CD8-positive, alpha-beta memory T cell (primary cell): Measurements from ENCODE around the gene GDF15. TPM values are rescaled to one million over a fixed set of nuclear protein-coding genes. Genes with fewer than 3 reads are reported as not detected.

Experiments
- CTCF ChIA-PET: fragments of 350-600 bp; sonication (Branson Sonifier 250); formaldehyde crosslinking; loops from one replicate; lab custom pipeline; 2021; ENCODE audit warnings: antibody characterized with exemption; lab: Charles Lee
- POLR2A ChIA-PET: fragments of 350-600 bp; sonication (Branson Sonifier 250); formaldehyde crosslinking; loops from one replicate; lab custom pipeline; 2021; ENCODE audit warnings: antibody characterized with exemption; lab: Charles Lee
- DNase-seq, 5 donors: peaks; one replicate each; pipeline versions ENCODE4 v3.0.0 to v3.0.0-alpha.2; 2020 to 2022; ENCODE audit warnings: mixed read lengths in 1 of 5
- H3K27ac ChIP-seq: one replicate; pipeline ENCODE4 v1.7.0; 2013; ENCODE audit warnings: low read depth, mild to moderate bottlenecking, low read length, moderate library complexity
- H3K27me3 ChIP-seq: 2 replicates; pipeline ENCODE4 v1.7.0; 2013; ENCODE audit warnings: low read length, mild to moderate bottlenecking; ENCODE audit not compliant: insufficient read depth, poor library complexity, severe bottlenecking
- H3K36me3 ChIP-seq: 2 replicates; pipeline ENCODE4 v1.7.0; 2013; ENCODE audit warnings: mild to moderate bottlenecking, low read length, moderate library complexity; ENCODE audit not compliant: insufficient read depth
- H3K4me1 ChIP-seq: 2 replicates; pipeline ENCODE4 v1.7.0; 2013; ENCODE audit warnings: mild to moderate bottlenecking, low read length, moderate library complexity; ENCODE audit not compliant: insufficient read depth
- H3K4me3 ChIP-seq: 2 replicates; pipeline ENCODE4 v1.7.0; 2013; ENCODE audit warnings: mild to moderate bottlenecking, low read length
- H3K9me3 ChIP-seq: 2 replicates; pipeline ENCODE4 v1.7.0; 2013; ENCODE audit warnings: mild to moderate bottlenecking, low read length
- H3K27ac Mint-ChIP-seq, 8 donors: one replicate each; pipeline ENCODE4 v1.8.0; 2020 to 2021; ENCODE audit warnings: mixed read lengths in 8 of 8, mild to moderate bottlenecking in 6 of 8, inconsistent platforms in 3 of 8, moderate library complexity in 3 of 8
- H3K27me3 Mint-ChIP-seq, 2 donors: one replicate each; pipeline ENCODE4 v1.8.0; 2020 to 2021; ENCODE audit warnings: mixed read lengths in 2 of 2, mild to moderate bottlenecking in 1 of 2, moderate library complexity in 1 of 2
- H3K36me3 Mint-ChIP-seq, 3 donors: one replicate each; pipeline ENCODE4 v1.8.0; 2020 to 2021; ENCODE audit warnings: mixed read lengths in 3 of 3, inconsistent platforms in 1 of 3, mild to moderate bottlenecking in 1 of 3
- H3K4me1 Mint-ChIP-seq, 3 donors: one replicate each; pipeline ENCODE4 v1.8.0; 2020 to 2021; ENCODE audit warnings: mixed read lengths in 3 of 3, inconsistent platforms in 1 of 3, mild to moderate bottlenecking in 1 of 3
- H3K4me3 Mint-ChIP-seq, 7 donors: one replicate each; pipeline ENCODE4 v1.8.0; 2020 to 2021; ENCODE audit warnings: mixed read lengths in 7 of 7, mild to moderate bottlenecking in 6 of 7, moderate library complexity in 4 of 7, inconsistent platforms in 2 of 7
- H3K9me3 Mint-ChIP-seq, 5 donors: one replicate each; pipeline ENCODE4 v1.8.0; 2020 to 2022; ENCODE audit warnings: mixed read lengths in 5 of 5, mild to moderate bottlenecking in 3 of 5, moderate library complexity in 2 of 5, inconsistent platforms in 1 of 5
- polyA plus RNA-seq: library from polyadenylated mRNA; unstranded; fragments of 300-500 nt; fragmentation: Illumina TruSeq; gene quantifications from one replicate; pipeline ENCODE4 v1.2.3, GENCODE V29; 2021
- total RNA-seq, 2 experiments: library from RNA; stranded (reverse); gene quantifications; one replicate each; pipeline ENCODE4 v1.2.3, GENCODE V29; 2021

Gene GDF15
- total and polyA plus RNA-seq, 3 experiments from 2014 or later = 0.28 to 0.29 TPM; not detected in 1

- Mint-ChIP-seq H3K9me3 (no peaks in the 10 kb centered on the region), H3K27me3 (no peaks in the 10 kb centered on the region), H3K4me1 (no peaks in the 10 kb centered on the region), H3K27ac (peak overlapping the region in 1 of 8 donors; percentile 38), H3K36me3 (peaks cover 7 to 54% (median 12%) of the 10 kb centered on the region in 3 donors), H3K4me3 (no peak overlapping the region)
- H3K4me1 ChIP-seq = no peaks in the 10 kb centered on the region
- ChIA-PET CTCF (interaction anchor here (1.0 kb wide), 1 partner anchor 23 kb away, joined by 4 read pairs; no protein-coding TSS in a partner anchor), POLR2A (interaction anchor here (1.1 kb wide), 1 partner anchor 8 kb away, joined by 3 read pairs; no protein-coding TSS in a partner anchor)
- no peak for DNase-seq
- H3K9me3 ChIP-seq = no peaks in the 10 kb centered on the region
- peak overlapping the region; percentile 67 for H3K27ac ChIP-seq
- no peak overlapping the region for H3K4me3 ChIP-seq
- no peaks in the 10 kb centered on the region for H3K27me3 ChIP-seq
- no peaks in the 10 kb centered on the region for H3K36me3 ChIP-seq
Observed at GRCh38 chr19:18364826-18365528, 21.0 kb upstream of the GDF15 start.

- H3K36me3 ChIP-seq = no peaks in the 10 kb centered on the region
- H3K9me3 ChIP-seq = no peaks in the 10 kb centered on the region
- Mint-ChIP-seq H3K27me3 (no peaks in the 10 kb centered on the region), H3K9me3 (no peaks in the 10 kb centered on the region), H3K27ac (no peak overlapping the region), H3K36me3 (peaks cover 7 to 53% (median 12%) of the 10 kb centered on the region in 3 donors), H3K4me3 (no peak overlapping the region), H3K4me1 (no peaks in the 10 kb centered on the region)
- ChIA-PET POLR2A (no interaction called here), CTCF (interaction anchor here (1.5 kb wide), 1 partner anchor 25 kb away, joined by 3 read pairs; no protein-coding TSS in a partner anchor)
- no peak for DNase-seq
- no peaks in the 10 kb centered on the region for H3K27me3 ChIP-seq
- no peak overlapping the region for H3K4me3 ChIP-seq
- peak overlapping the region; percentile 67 for H3K27ac ChIP-seq
- H3K4me1 ChIP-seq = no peaks in the 10 kb centered on the region
Observed at GRCh38 chr19:18366021-18366435, 19.9 kb upstream of the GDF15 start.

GRCh38 chr19:18368504-18369222 is 17.3 kb upstream of the GDF15 start:
- no peaks in the 10 kb centered on the region for H3K9me3 ChIP-seq
- no peak for DNase-seq
- H3K9me3 Mint-ChIP-seq = no peaks in the 10 kb centered on the region
- ChIA-PET POLR2A (no interaction called here), CTCF (interaction anchor here (1.3 to 1.8 kb wide), 2 partner anchors 20 to 89 kb away, joined by 3 to 7 read pairs; no protein-coding TSS in a partner anchor)
- peak overlapping the region; percentile 61 for H3K27ac ChIP-seq
- H3K4me3 Mint-ChIP-seq = no peak overlapping the region
- peaks cover 3 to 4% (median 3%) of the 10 kb centered on the region in 3 donors for H3K4me1 Mint-ChIP-seq
- H3K4me3 ChIP-seq = no peak overlapping the region
- H3K36me3 ChIP-seq = no peaks in the 10 kb centered on the region
- peaks cover 3% of the 10 kb centered on the region for H3K4me1 ChIP-seq
- H3K27me3 ChIP-seq = no peaks in the 10 kb centered on the region
- peaks cover 4 to 35% (median 8%) of the 10 kb centered on the region in 3 donors for H3K36me3 Mint-ChIP-seq
- H3K27me3 Mint-ChIP-seq = no peaks in the 10 kb centered on the region
- H3K27ac Mint-ChIP-seq = no peak overlapping the region

- Histone ChIP-seq H3K27ac (peak overlapping the region; percentile 80), H3K4me1 (peaks cover 9% of the 10 kb centered on the region), H3K9me3 (no peaks in the 10 kb centered on the region), H3K36me3 (no peaks in the 10 kb centered on the region), H3K27me3 (no peaks in the 10 kb centered on the region), H3K4me3 (no peak overlapping the region)
- Mint-ChIP-seq H3K27ac (peak overlapping the region in 3 of 8 donors; percentile 26 to 63 (median 44)), H3K4me3 (peak overlapping the region in 3 of 7 donors; percentile 4 to 76 (median 17)), H3K36me3 (no peaks in the 10 kb centered on the region), H3K4me1 (peaks cover 9 to 15% (median 14%) of the 10 kb centered on the region in 3 donors), H3K27me3 (no peaks in the 10 kb centered on the region), H3K9me3 (no peaks in the 10 kb centered on the region)
- ChIA-PET CTCF (interaction anchor here (1.1 to 2.3 kb wide), 4 partner anchors 15 to 122 kb away, joined by 3 to 11 read pairs (median 6); no protein-coding TSS in a partner anchor), POLR2A (interaction anchor here (0.6 kb wide), 1 partner anchor 9 kb away, joined by 3 read pairs; no protein-coding TSS in a partner anchor)
- DNase-seq = no peak
Observed at GRCh38 chr19:18373407-18373891, 12.5 kb upstream of the GDF15 start.

- H3K4me3 ChIP-seq = no peak overlapping the region
- no peaks in the 10 kb centered on the region for H3K36me3 ChIP-seq
- peak overlapping the region; percentile 80 for H3K27ac ChIP-seq
- Mint-ChIP-seq H3K27me3 (no peaks in the 10 kb centered on the region), H3K27ac (peak overlapping the region in 5 of 8 donors; percentile 26 to 80 (median 52)), H3K36me3 (no peaks in the 10 kb centered on the region), H3K4me1 (peaks cover 9 to 15% (median 14%) of the 10 kb centered on the region in 3 donors), H3K4me3 (peak overlapping the region in 6 of 7 donors; percentile 2 to 76 (median 18)), H3K9me3 (no peaks in the 10 kb centered on the region)
- H3K4me1 ChIP-seq = peaks cover 9% of the 10 kb centered on the region
- POLR2A ChIA-PET = no interaction called here
- CTCF ChIA-PET = interaction anchor here (1.1 to 1.8 kb wide), 3 partner anchors 14 to 123 kb away, joined by 3 to 8 read pairs (median 4); no protein-coding TSS in a partner anchor
- peak in 3 of 5 donors; percentile 27 to 73 (median 29) for DNase-seq
- H3K9me3 ChIP-seq = no peaks in the 10 kb centered on the region
- H3K27me3 ChIP-seq = no peaks in the 10 kb centered on the region
Observed at GRCh38 chr19:18373892-18374629, 11.9 kb upstream of the GDF15 start.

GRCh38 chr19:18377026-18377425 is 8.9 kb upstream of the GDF15 start:
- H3K27me3 ChIP-seq = no peaks in the 10 kb centered on the region
- ChIA-PET POLR2A (no interaction called here), CTCF (interaction anchor here (1.6 kb wide), 1 partner anchor 12 kb away, joined by 8 read pairs; no protein-coding TSS in a partner anchor)
- Mint-ChIP-seq H3K27me3 (peaks cover 3 to 6% of the 10 kb centered on the region in 2 donors), H3K27ac (peak overlapping the region in 1 of 8 donors; percentile 4), H3K9me3 (no peaks in the 10 kb centered on the region), H3K36me3 (no peaks in the 10 kb centered on the region), H3K4me3 (no peak overlapping the region), H3K4me1 (peaks cover 9 to 15% (median 14%) of the 10 kb centered on the region in 3 donors)
- no peak overlapping the region for H3K27ac ChIP-seq
- H3K36me3 ChIP-seq = no peaks in the 10 kb centered on the region
- DNase-seq = no peak
- H3K4me1 ChIP-seq = peaks cover 9% of the 10 kb centered on the region
- no peaks in the 10 kb centered on the region for H3K9me3 ChIP-seq
- H3K4me3 ChIP-seq = no peak overlapping the region
